ENCODE data around the gene VSTM4. TPM values are rescaled to one million over a fixed set of nuclear protein-coding genes. Genes with fewer than 3 reads are reported as not detected.

VSTM4 gene
- polyA plus RNA-seq, 4 donors: 13.7 to 16.8 (median 14.0) TPM

- no peak for DNase-seq (ENCODE audit: low read depth in 4 of 4, low spot score in 2 of 4)
Observed at GRCh38 chr10:49075743-49076142, 39.6 kb downstream of the VSTM4 start.

- DNase-seq (ENCODE audit: low read depth in 4 of 4, low spot score in 2 of 4): no peak
Observed at GRCh38 chr10:49074836-49075682, 40.3 kb downstream of the VSTM4 start.

- no peak for DNase-seq (ENCODE audit: low read depth in 4 of 4, low spot score in 2 of 4)
Observed at GRCh38 chr10:49072166-49072885, 43.0 kb downstream of the VSTM4 start.

- DNase-seq (ENCODE audit: low read depth in 4 of 4, low spot score in 2 of 4): no peak
Observed at GRCh38 chr10:49071160-49071761, 44.1 kb downstream of the VSTM4 start.

GRCh38 chr10:49070701-49071100 is 44.6 kb downstream of the VSTM4 start:
- DNase-seq (ENCODE audit: low read depth in 4 of 4, low spot score in 2 of 4): no peak

GRCh38 chr10:49068672-49069217 is 46.6 kb downstream of the VSTM4 start:
- DNase-seq (ENCODE audit: low read depth in 4 of 4, low spot score in 2 of 4): no peak

- DNase-seq (ENCODE audit: low read depth in 4 of 4, low spot score in 2 of 4): no peak
Observed at GRCh38 chr10:49068209-49068608, 47.1 kb downstream of the VSTM4 start.

GRCh38 chr10:49066944-49067730 is 48.2 kb downstream of the VSTM4 start:
- DNase-seq (ENCODE audit: low read depth in 4 of 4, low spot score in 2 of 4): no peak

GRCh38 chr10:49062229-49062628 is 53.1 kb downstream of the VSTM4 start:
- DNase-seq (ENCODE audit: low read depth in 4 of 4, low spot score in 2 of 4): no peak

GRCh38 chr10:49061667-49062066 is 53.7 kb downstream of the VSTM4 start:
- no peak for DNase-seq (ENCODE audit: low read depth in 4 of 4, low spot score in 2 of 4)

GRCh38 chr10:49058463-49059255 is 56.7 kb downstream of the VSTM4 start:
- DNase-seq (ENCODE audit: low read depth in 4 of 4, low spot score in 2 of 4): peak in 1 of 4 donors; percentile 16

GRCh38 chr10:49057231-49057880 is 58.0 kb downstream of the VSTM4 start:
- DNase-seq (ENCODE audit: low read depth in 4 of 4, low spot score in 2 of 4): no peak

- no peak for DNase-seq (ENCODE audit: low read depth in 4 of 4, low spot score in 2 of 4)
Observed at GRCh38 chr10:49056356-49056755, 59.0 kb downstream of the VSTM4 start.

GRCh38 chr10:49055221-49055849 is 60.0 kb downstream of the VSTM4 start:
- no peak for DNase-seq (ENCODE audit: low read depth in 4 of 4, low spot score in 2 of 4)

GRCh38 chr10:49054753-49055152 is 60.6 kb downstream of the VSTM4 start:
- DNase-seq (ENCODE audit: low read depth in 4 of 4, low spot score in 2 of 4): no peak

GRCh38 chr10:49053998-49054692 is 61.2 kb downstream of the VSTM4 start:
- no peak for DNase-seq (ENCODE audit: low read depth in 4 of 4, low spot score in 2 of 4)

GRCh38 chr10:49053053-49053997 is 62.0 kb downstream of the VSTM4 start:
- no peak for DNase-seq (ENCODE audit: low read depth in 4 of 4, low spot score in 2 of 4)

Measured in left renal cortex interstitium (tissue), 4 donors.